Measurements from ENCODE around the gene FHIT. TPM values are rescaled to one million over a fixed set of nuclear protein-coding genes. Genes with fewer than 3 reads are reported as not detected.

The FHIT gene
- total RNA-seq, 4 donors from 2014 or later: 5.0 to 15.3 (median 8.3) TPM

DNA sequence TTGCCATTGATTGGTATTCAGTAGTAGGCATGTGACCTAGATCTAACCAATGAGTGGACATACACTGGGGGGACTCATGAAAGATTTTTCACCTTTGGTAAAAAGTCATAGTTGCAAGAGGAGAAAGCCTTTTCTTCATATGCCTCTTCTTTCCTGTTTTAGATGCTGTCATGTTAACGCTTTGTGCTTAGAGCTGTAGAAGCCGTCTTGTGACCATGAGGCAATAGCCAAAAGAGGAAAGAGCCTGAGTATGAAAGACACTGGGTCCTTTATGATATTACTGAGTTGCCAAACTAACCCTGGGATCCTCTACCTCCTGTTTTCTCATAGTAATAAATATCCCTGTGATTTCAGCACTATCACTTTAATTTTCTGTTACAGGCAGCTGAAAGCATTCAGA lies 396.0 kb downstream of the FHIT start:
- intact Hi-C loops (cut with DNase I; ENCODE audit: low total_unique reads): loop anchor here (5.0 kb wide), 1 partner anchor 1472 kb away; no protein-coding TSS in a partner anchor
- DNase-seq (ENCODE audit: low spot score in 2 of 2): peak in 1 of 2 donors; percentile 19
- TF ChIP-seq POLR2A (IDR thresholded peaks at IDR 0.05): no peak
- TF ChIP-seq, protein P1, sequence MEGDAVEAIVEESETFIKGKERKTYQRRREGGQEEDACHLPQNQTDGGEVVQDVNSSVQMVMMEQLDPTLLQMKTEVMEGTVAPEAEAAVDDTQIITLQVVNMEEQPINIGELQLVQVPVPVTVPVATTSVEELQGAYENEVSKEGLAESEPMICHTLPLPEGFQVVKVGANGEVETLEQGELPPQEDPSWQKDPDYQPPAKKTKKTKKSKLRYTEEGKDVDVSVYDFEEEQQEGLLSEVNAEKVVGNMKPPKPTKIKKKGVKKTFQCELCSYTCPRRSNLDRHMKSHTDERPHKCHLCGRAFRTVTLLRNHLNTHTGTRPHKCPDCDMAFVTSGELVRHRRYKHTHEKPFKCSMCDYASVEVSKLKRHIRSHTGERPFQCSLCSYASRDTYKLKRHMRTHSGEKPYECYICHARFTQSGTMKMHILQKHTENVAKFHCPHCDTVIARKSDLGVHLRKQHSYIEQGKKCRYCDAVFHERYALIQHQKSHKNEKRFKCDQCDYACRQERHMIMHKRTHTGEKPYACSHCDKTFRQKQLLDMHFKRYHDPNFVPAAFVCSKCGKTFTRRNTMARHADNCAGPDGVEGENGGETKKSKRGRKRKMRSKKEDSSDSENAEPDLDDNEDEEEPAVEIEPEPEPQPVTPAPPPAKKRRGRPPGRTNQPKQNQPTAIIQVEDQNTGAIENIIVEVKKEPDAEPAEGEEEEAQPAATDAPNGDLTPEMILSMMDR (IDR thresholded peaks at IDR 0.05): no peak
- 81 to 92% methylated on average over 2 of the region's 2 CpGs for WGBS, 2 donors
- no peak overlapping the region for H3K4me3 ChIP-seq (ENCODE audit: low read depth, poor library complexity, severe bottlenecking)

DNA sequence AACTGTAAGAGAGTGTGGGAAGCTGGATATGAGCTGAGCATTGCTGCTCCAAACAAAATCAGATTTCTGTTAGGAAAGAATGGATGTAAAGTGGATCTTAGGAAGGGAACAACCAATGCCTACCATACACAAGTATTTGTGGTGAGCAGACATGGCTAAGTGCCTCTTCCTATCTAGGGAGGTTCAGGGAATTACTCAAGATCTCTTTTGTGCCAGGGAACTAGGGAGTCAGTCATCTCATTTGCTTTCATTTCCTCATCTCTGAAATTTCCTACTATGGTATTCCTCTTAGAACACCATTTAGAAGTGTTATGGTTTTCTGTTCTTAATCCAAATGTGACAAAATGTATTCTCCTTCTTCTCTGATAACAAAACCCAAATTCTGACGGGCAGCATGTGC lies 396.5 kb downstream of the FHIT start:
- TF ChIP-seq, protein P1 (IDR thresholded peaks at IDR 0.05): no peak
- TF ChIP-seq POLR2A (IDR thresholded peaks at IDR 0.05): no peak
- 90 to 93% methylated on average over 1 of the region's 1 CpG for WGBS, 2 donors
- H3K4me3 ChIP-seq (ENCODE audit: low read depth, poor library complexity, severe bottlenecking): no peak overlapping the region
- intact Hi-C loops (cut with DNase I; ENCODE audit: low total_unique reads): loop anchor here (5.0 kb wide), 1 partner anchor 1473 kb away; no protein-coding TSS in a partner anchor
- DNase-seq (ENCODE audit: low spot score in 2 of 2): no peak

DNA sequence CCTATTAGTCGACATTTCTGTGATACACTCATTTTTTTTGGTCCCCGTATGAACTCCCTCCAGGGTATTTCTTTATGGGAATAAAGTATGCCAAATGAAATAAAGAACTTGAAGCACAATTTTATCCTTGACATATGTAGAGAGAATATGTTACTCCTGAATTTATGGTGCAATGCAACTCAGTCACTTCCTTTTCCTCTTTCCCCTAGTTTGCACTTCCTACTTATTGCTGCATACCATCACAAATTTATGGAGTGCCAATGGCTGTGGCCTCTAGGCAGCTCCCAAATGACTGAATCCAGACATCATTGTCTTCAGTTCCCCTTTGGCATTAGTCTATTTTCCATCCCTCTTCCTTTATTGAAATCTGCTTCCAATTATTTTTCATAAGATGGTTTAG lies 403.5 kb downstream of the FHIT start:
- no peak for DNase-seq (ENCODE audit: low spot score in 2 of 2)
- H3K4me3 ChIP-seq (ENCODE audit: low read depth, poor library complexity, severe bottlenecking): no peak overlapping the region
- intact Hi-C loops (cut with DNase I; ENCODE audit: low total_unique reads): no loop called here
- 17 to 32% methylated on average over 2 of the region's 2 CpGs for WGBS, 2 donors
- TF ChIP-seq, protein P1 (IDR thresholded peaks at IDR 0.05): no peak
- TF ChIP-seq POLR2A (IDR thresholded peaks at IDR 0.05): no peak

DNA sequence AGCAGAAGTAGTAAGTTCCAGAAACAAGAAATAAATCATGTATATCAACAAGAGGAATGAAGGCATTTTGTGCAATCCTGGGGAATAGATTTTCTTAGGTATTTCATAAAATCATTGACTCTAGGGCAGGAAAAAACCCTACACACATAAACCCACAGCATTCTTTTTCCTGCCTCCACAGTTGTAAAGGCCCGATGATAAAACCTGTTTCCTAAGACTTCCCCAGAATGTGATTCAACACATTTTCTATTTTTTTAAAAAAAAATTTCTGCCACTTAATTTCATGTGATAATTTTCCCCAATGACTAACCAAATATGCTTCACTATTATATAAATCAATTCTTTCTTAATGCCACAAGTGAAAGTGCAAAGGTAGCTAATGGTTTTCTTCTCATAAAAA lies 407.0 kb downstream of the FHIT start:
- no peak overlapping the region for H3K4me3 ChIP-seq (ENCODE audit: low read depth, poor library complexity, severe bottlenecking)
- intact Hi-C loops (cut with DNase I; ENCODE audit: low total_unique reads): no loop called here
- 65 to 74% methylated on average over 1 of the region's 1 CpG for WGBS, 2 donors
- no peak for DNase-seq (ENCODE audit: low spot score in 2 of 2)
- TF ChIP-seq, protein P1 (IDR thresholded peaks at IDR 0.05): no peak
- TF ChIP-seq POLR2A (IDR thresholded peaks at IDR 0.05): no peak

- intact Hi-C loops (cut with DNase I; ENCODE audit: low total_unique reads): no loop called here
Observed at GRCh38 chr3:60841355-60841754, 409.9 kb downstream of the FHIT start.

More at GRCh38 chr3:60841355-60841754, 409.9 kb downstream of the FHIT start:
- DNase-seq (ENCODE audit: low spot score in 2 of 2): no peak
- no peak overlapping the region for H3K4me3 ChIP-seq (ENCODE audit: low read depth, poor library complexity, severe bottlenecking)
- no peak for TF ChIP-seq POLR2A (IDR thresholded peaks at IDR 0.05)
- TF ChIP-seq, protein P1 (IDR thresholded peaks at IDR 0.05): no peak
- 91 to 94% methylated on average over 2 of the region's 2 CpGs for WGBS, 2 donors
